Endothelial cell (in vitro differentiated cells): ENCODE measurements around the gene PPP1R1B. TPM values are rescaled to one million over a fixed set of nuclear protein-coding genes. Genes with fewer than 3 reads are reported as not detected.

Source experiments
- DNase-seq: peaks from one replicate; pipeline ENCODE4 v3.0.0; 2021; ENCODE audit warnings: low spot score
- H3K27ac Mint-ChIP-seq: one replicate; pipeline ENCODE4 v1.8.0; 2021; ENCODE audit warnings: mixed read lengths, inconsistent platforms; ENCODE audit not compliant: unreplicated experiment
- H3K27me3 Mint-ChIP-seq: one replicate; pipeline ENCODE4 v1.8.0; 2021; ENCODE audit warnings: mild to moderate bottlenecking, moderate library complexity, mixed read lengths, inconsistent platforms; ENCODE audit not compliant: unreplicated experiment
- H3K36me3 Mint-ChIP-seq: one replicate; pipeline ENCODE4 v1.8.0; 2021; ENCODE audit warnings: mild to moderate bottlenecking, low read depth, mixed read lengths, inconsistent platforms; ENCODE audit not compliant: unreplicated experiment
- H3K4me1 Mint-ChIP-seq: one replicate; pipeline ENCODE4 v1.8.0; 2021; ENCODE audit warnings: mild to moderate bottlenecking, mixed read lengths, inconsistent platforms; ENCODE audit not compliant: unreplicated experiment
- H3K4me3 Mint-ChIP-seq: one replicate; pipeline ENCODE4 v1.8.0; 2021; ENCODE audit warnings: mild to moderate bottlenecking, mixed read lengths, inconsistent platforms; ENCODE audit not compliant: unreplicated experiment
- H3K9me3 Mint-ChIP-seq: one replicate; pipeline ENCODE4 v1.8.0; 2021; ENCODE audit warnings: mixed read lengths, inconsistent platforms; ENCODE audit not compliant: unreplicated experiment
- CTCF ChIP-seq: fragments of 200-600 bp; sonication (generic); IDR thresholded peaks from one replicate; pipeline ENCODE4 v1.5.0; 2021; ENCODE audit warnings: antibody characterized with exemption; ENCODE audit not compliant: unreplicated experiment
- total RNA-seq: library from RNA; stranded (reverse); fragmentation: NEBNext Ultra II Directional; extraction: Animal tissue kit (Norgen Biotek cat#: 25700); gene quantifications from one replicate; pipeline ENCODE4 v1.2.1, GENCODE V29; 2021; ENCODE audit not compliant: unreplicated experiment

The PPP1R1B gene
- total RNA-seq, 1 donor from 2014 or later, result not detected

DNA sequence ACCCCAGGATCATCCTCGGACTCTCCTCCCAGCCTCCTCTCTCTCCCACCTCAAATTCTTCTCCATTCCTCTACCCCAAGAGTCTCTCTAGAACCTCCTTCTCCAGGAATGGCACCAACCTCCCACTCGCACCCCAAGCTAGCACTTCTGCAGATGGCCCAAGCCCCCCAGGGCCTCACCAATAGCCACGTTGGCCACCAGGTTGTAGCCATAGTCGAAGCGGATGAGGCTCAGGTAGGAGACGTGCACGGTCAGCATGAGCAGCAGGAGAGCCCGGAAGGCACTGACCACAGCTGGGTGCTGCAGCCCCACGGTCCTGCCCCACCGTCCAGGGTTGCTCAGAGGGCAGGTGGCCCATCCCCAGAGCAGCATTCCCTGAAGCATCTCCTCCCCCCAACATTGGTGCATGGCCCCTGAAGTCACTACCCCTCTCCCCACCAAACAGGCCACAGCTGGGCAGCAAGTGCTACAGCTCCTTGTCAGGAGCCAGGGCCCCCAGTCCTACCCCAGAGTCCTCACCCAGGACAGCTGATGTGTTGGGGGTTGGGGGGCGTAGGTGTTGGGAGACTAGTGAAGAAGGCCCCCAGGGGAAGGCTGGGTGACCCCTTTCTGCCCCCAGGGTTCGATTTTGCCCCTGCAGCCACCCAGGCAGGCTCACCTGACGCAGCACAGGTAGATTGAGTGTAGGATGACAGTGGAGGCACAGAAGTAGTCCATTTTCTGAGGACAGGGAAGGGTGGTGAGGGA, 46.8 kb downstream of the PPP1R1B start:
- no peak for TF ChIP-seq CTCF
- no peak overlapping the region for H3K27ac Mint-ChIP-seq
- H3K27me3 Mint-ChIP-seq, result peaks cover 23% of the 10 kb centered on the region
- no peak overlapping the region for H3K4me3 Mint-ChIP-seq
- no peaks in the 10 kb centered on the region for H3K9me3 Mint-ChIP-seq
- peaks cover 3% of the 10 kb centered on the region for H3K4me1 Mint-ChIP-seq
- DNase-seq, result no peak
- peaks cover 5% of the 10 kb centered on the region for H3K36me3 Mint-ChIP-seq

DNA sequence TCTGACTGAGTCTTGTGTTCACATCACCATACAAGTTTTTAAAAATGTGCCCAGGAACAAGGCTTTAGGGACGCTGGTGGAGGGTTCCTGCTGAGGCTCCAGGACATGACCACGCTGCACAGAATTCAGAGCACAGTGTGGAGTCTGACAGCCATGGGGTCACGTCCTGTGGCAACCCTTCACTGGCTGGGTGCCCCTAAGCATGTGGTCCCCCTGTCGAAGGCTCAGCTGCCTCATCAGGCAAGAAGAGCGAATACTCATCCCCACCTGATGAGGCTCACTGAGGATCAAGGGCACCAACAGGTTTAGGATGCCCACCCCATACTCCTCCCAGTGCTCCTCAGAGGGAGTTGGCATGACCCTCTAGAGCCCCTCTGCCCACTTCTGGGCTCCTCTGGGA, 47.4 kb downstream of the PPP1R1B start:
- no peak for TF ChIP-seq CTCF
- Mint-ChIP-seq H3K4me1 (peaks cover 2% of the 10 kb centered on the region), H3K4me3 (no peak overlapping the region), H3K9me3 (no peaks in the 10 kb centered on the region), H3K27me3 (peaks cover 19% of the 10 kb centered on the region), H3K36me3 (peaks cover 5% of the 10 kb centered on the region), H3K27ac (no peak overlapping the region)
- DNase-seq, result no peak

DNA sequence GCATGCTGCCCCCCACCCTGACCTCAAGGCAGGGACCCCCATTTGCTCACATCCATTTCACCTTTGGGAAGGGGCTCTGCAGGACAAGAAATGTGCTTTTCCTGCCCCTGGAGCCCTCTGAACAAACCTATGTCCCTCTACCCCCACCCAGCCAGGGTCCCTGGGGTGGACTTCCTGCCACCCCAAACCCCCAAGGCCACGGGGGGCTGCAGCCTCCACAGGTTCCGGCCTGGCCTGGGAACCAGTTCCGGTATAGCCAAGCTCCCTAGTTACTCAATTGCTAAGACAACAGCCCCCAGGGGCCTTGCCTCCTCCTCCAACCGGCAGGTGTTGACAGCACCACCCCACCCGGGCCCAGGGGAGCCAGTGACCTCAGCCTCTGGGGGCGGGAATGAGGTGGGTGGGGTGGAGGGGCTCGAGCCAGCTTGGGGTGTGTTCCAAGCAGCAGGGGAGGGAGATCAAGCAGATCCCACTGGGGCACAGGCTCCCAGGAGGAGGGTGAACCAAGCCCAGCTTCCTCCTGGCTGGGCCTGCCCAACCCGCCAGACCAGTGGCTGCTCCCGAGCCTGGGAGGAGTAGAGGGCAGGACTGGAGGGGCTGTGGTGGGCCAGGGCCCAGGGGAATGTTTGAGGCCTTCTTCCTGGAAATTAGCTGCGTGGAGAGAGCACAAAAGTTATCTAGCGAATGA, 48.1 kb downstream of the PPP1R1B start:
- H3K4me3 Mint-ChIP-seq, result no peak overlapping the region
- no peaks in the 10 kb centered on the region for H3K9me3 Mint-ChIP-seq
- peaks cover 5% of the 10 kb centered on the region for H3K36me3 Mint-ChIP-seq
- H3K27me3 Mint-ChIP-seq, result peaks cover 15% of the 10 kb centered on the region
- H3K4me1 Mint-ChIP-seq, result peaks cover 8% of the 10 kb centered on the region
- no peak for TF ChIP-seq CTCF
- H3K27ac Mint-ChIP-seq, result no peak overlapping the region
- no peak for DNase-seq

DNA sequence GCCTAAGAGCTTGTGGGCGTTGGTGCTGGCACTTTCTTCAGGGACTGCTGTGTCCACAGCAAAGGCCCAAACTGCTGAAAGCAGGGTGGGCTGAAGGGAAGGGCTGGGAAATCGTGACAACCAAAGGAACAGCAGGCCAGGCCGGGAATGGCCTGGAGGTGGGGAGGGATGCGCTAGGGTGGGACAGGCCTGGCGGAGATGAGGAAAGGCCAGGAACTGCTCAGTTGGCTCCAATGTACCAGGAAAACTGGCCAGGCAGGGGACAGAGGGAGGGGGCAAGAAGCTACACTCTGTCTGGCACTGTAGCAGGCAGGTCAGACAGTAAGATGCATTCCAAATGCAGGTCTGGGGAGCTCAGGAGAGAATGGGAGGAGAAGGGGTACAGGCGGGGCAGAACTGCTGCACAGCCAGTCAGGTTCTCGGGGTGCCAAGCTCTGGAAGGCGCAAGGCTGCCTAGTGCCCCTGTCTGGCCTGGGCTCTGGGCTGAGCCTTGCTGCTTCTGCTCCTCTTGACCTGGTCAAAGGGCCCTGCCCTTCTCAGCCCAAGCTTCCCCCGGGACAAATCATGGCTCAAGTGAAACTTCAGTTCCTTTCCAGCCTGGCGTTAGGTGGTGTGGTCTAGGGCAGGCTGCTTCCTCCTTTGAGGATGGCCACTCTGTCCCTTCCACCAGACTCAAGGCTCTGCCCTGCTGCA, 48.8 kb downstream of the PPP1R1B start:
- Mint-ChIP-seq H3K36me3 (peaks cover 3% of the 10 kb centered on the region), H3K4me1 (peaks cover 12% of the 10 kb centered on the region), H3K9me3 (no peaks in the 10 kb centered on the region), H3K4me3 (no peak overlapping the region), H3K27me3 (peaks cover 15% of the 10 kb centered on the region), H3K27ac (no peak overlapping the region)
- DNase-seq, result no peak
- no peak for TF ChIP-seq CTCF
